H1 (cell line): ENCODE measurements around the gene SYNJ2. TPM values are rescaled to one million over a fixed set of nuclear protein-coding genes. Genes with fewer than 3 reads are reported as not detected.

Experiments
- CTCF ChIA-PET: fragments of 300-600 bp; sonication (Branson Sonifier 250); formaldehyde crosslinking; loops from one replicate; lab custom pipeline; 2021; ENCODE audit not compliant: partially characterized antibody; lab: Charles Lee
- POLR2A ChIA-PET: fragments of 300-600 bp; sonication (Branson Sonifier 250); formaldehyde crosslinking; loops from one replicate; lab custom pipeline; 2021; ENCODE audit warnings: inconsistent platforms; ENCODE audit not compliant: partially characterized antibody; lab: Charles Lee
- DNase-seq, 2 experiments: peaks; one replicate each; pipeline versions ENCODE4 v3.0.0 to v3.0.0-alpha.2; 2010 to 2022; ENCODE audit warnings: low spot score in 2 of 2, low read depth in 1 of 2, mixed read lengths in 1 of 2
- FAIRE-seq: peaks from 2 replicates; lab custom pipeline; 2011; peaks lifted over from hg19 to GRCh38; lab: Jason Lieb, UNC
- H2AFZ ChIP-seq: 2 replicates; pipeline ENCODE4 v1.8.1; 2012; ENCODE audit warnings: low read length, inconsistent platforms
- H2AK5ac ChIP-seq: 2 replicates; pipeline ENCODE4 v1.6.1; 2013; ENCODE audit warnings: low read depth, low read length
- H2BK120ac ChIP-seq: replicated peaks from 2 replicates; pipeline ENCODE3; 2013; ENCODE audit warnings: low read depth, low read length, inconsistent platforms
- H2BK12ac ChIP-seq: 2 replicates; pipeline ENCODE4 v1.6.1; 2013; ENCODE audit warnings: low read depth, low read length
- H2BK15ac ChIP-seq: 2 replicates; pipeline ENCODE4 v1.6.1; 2013; ENCODE audit warnings: low read length
- H2BK20ac ChIP-seq: 2 replicates; pipeline ENCODE4 v1.6.1; 2013; ENCODE audit warnings: low read length
- H2BK5ac ChIP-seq: 2 replicates; pipeline ENCODE4 v1.6.1; 2013; ENCODE audit warnings: low read depth, low read length
- H3K14ac ChIP-seq: 2 replicates; pipeline ENCODE4 v1.6.1; 2013; ENCODE audit warnings: inconsistent platforms; ENCODE audit not compliant: insufficient read length
- H3K18ac ChIP-seq: 2 replicates; pipeline ENCODE4 v1.6.1; 2013; ENCODE audit warnings: low read length; ENCODE audit errors: extremely low read depth
- H3K23ac ChIP-seq: 2 replicates; pipeline ENCODE4 v1.6.1; 2013; ENCODE audit warnings: inconsistent platforms; ENCODE audit not compliant: insufficient read length
- H3K23me2 ChIP-seq: 2 replicates; pipeline ENCODE4 v1.6.1; 2013; ENCODE audit warnings: low read depth, low read length
- H3K27ac ChIP-seq: 2 replicates; pipeline ENCODE4 v1.6.1; 2011; ENCODE audit warnings: low read depth, low read length, inconsistent platforms
- H3K27me3 ChIP-seq, 4 experiments: replicated peaks in 1 of 4; 1 replicate in 1 of 4; 2 replicates in 3 of 4; pipeline versions ENCODE4 v1.6.1 to v1.8.1; 2011 to 2013; ENCODE audit warnings: low read length in 3 of 4, mild to moderate bottlenecking in 3 of 4, inconsistent platforms in 2 of 4, mixed read lengths in 2 of 4, moderate library complexity in 1 of 4; ENCODE audit not compliant: control insufficient read depth in 3 of 4, insufficient read depth in 3 of 4; ENCODE audit errors: extremely low read depth in 1 of 4
- H3K36me3 ChIP-seq, 4 experiments: 2 replicates each; pipeline versions ENCODE4 v1.6.1 to v1.8.1; 2011 to 2013; ENCODE audit warnings: mild to moderate bottlenecking in 4 of 4, low read length in 3 of 4, moderate library complexity in 2 of 4, control low read depth in 1 of 4, inconsistent platforms in 1 of 4; ENCODE audit not compliant: insufficient read depth in 4 of 4, control insufficient read depth in 2 of 4
- H3K4ac ChIP-seq: replicated peaks from 2 replicates; pipeline ENCODE3; 2013; ENCODE audit warnings: low read length, low read depth, mixed read lengths, inconsistent platforms; ENCODE audit not compliant: insufficient read length
- H3K4me1 ChIP-seq, 4 experiments: replicated peaks in 1 of 4; 1 replicate in 1 of 4; 2 replicates in 3 of 4; pipeline versions ENCODE4 v1.6.1 to v1.8.1; 2011 to 2013; ENCODE audit warnings: low read length in 3 of 4, inconsistent platforms in 2 of 4, mixed read lengths in 1 of 4; ENCODE audit not compliant: insufficient read depth in 4 of 4, control insufficient read depth in 3 of 4
- H3K4me2 ChIP-seq, 2 experiments: 2 replicates each; pipeline versions ENCODE4 v1.6.1 to v1.8.1; 2011 to 2013; ENCODE audit warnings: low read depth in 2 of 2, low read length in 2 of 2, control low read depth in 1 of 2, inconsistent platforms in 1 of 2, mild to moderate bottlenecking in 1 of 2; ENCODE audit not compliant: insufficient read depth in 1 of 2
- H3K4me3 ChIP-seq, 4 experiments: fragments of 200-600, 300-600 bp in 1 of 4; sonication (generic), shearing (Covaris generic), sonication (Bioruptor Twin) in 1 of 4; 2 replicates each; pipeline versions ENCODE4 v1.5.1 to v1.8.1; 2011 to 2016; ENCODE audit warnings: low read length in 4 of 4, low read depth in 3 of 4, control low read depth in 2 of 4, inconsistent platforms in 2 of 4, mild to moderate bottlenecking in 2 of 4, mixed read lengths in 1 of 4, moderate library complexity in 1 of 4; ENCODE audit not compliant: insufficient read depth in 2 of 4; ENCODE audit errors: extremely low read depth in 1 of 4
- H3K56ac ChIP-seq: replicated peaks from 2 replicates; pipeline ENCODE3; 2013; ENCODE audit warnings: low read depth, mild to moderate bottlenecking, mixed read lengths, low read length, inconsistent platforms; ENCODE audit not compliant: insufficient read length
- H3K79me1 ChIP-seq: 2 replicates; pipeline ENCODE4 v1.6.1; 2013; ENCODE audit warnings: low read depth, low read length, control low read depth
- H3K79me2 ChIP-seq, 2 experiments: 2 replicates each; pipeline versions ENCODE4 v1.6.1 to v1.8.1; 2012 to 2013; ENCODE audit warnings: low read length in 2 of 2, mild to moderate bottlenecking in 2 of 2, inconsistent platforms in 1 of 2; ENCODE audit not compliant: insufficient read depth in 2 of 2, control insufficient read depth in 1 of 2
- H3K9ac ChIP-seq, 4 experiments: replicated peaks in 1 of 4; 1 replicate in 1 of 4; 2 replicates in 3 of 4; pipeline versions ENCODE4 v1.6.1 to v1.8.1; 2011 to 2013; ENCODE audit warnings: low read depth in 3 of 4, low read length in 3 of 4, control low read depth in 2 of 4, mild to moderate bottlenecking in 2 of 4, moderate library complexity in 2 of 4, inconsistent platforms in 1 of 4; ENCODE audit errors: extremely low read depth in 1 of 4
- H3K9me3 ChIP-seq, 2 experiments: 2 replicates each; pipeline versions ENCODE4 v1.6.1 to v1.8.1; 2012 to 2013; ENCODE audit warnings: mild to moderate bottlenecking in 2 of 2, moderate library complexity in 2 of 2, control low read depth in 1 of 2, inconsistent platforms in 1 of 2, low read depth in 1 of 2, low read length in 1 of 2, mixed read lengths in 1 of 2; ENCODE audit not compliant: insufficient read depth in 2 of 2
- H4K20me1 ChIP-seq, 2 experiments: replicated peaks in 1 of 2; 2 replicates each; pipeline versions ENCODE3 to v1.8.1; 2011 to 2013; ENCODE audit warnings: inconsistent platforms in 2 of 2, low read length in 2 of 2, mild to moderate bottlenecking in 1 of 2; ENCODE audit not compliant: insufficient read depth in 2 of 2, control insufficient read depth in 1 of 2
- H4K5ac ChIP-seq: 2 replicates; pipeline ENCODE4 v1.6.1; 2013; ENCODE audit warnings: low read length, low read depth, mixed read lengths, inconsistent platforms; ENCODE audit not compliant: insufficient read length
- H4K8ac ChIP-seq: 2 replicates; pipeline ENCODE4 v1.8.0; 2013; ENCODE audit warnings: mild to moderate bottlenecking, moderate library complexity, low read length, inconsistent platforms; ENCODE audit not compliant: insufficient read depth; ENCODE audit errors: extremely low read depth
- H4K91ac ChIP-seq: replicated peaks from 2 replicates; pipeline ENCODE3; 2013; ENCODE audit warnings: low read length, mixed read lengths, inconsistent platforms; ENCODE audit not compliant: insufficient read length
- CBX8 ChIP-seq: fragments of 300-800, 300-1000 bp; sonication (generic); IDR thresholded peaks from 2 replicates; pipeline ENCODE4 v1.7.1; 2016; ENCODE audit warnings: low read depth, low read length, borderline replicate concordance
- POU5F1 ChIP-seq: IDR thresholded peaks from 2 replicates; pipeline ENCODE4 v1.6.1; 2011; ENCODE audit warnings: low read depth, mild to moderate bottlenecking, low read length, moderate library complexity
- WGBS, 2 experiments: shearing (Covaris generic) in 1 of 2; methylation state at CpG; one replicate each; pipeline versions ENCODE4 v1.1.6 to v1.1.7; 2013 to 2015; ENCODE audit warnings: low lambda C conversion rate in 2 of 2, mixed read lengths in 2 of 2, inconsistent platforms in 1 of 2, low coverage in 1 of 2, missing lambda C conversion rate in 1 of 2; ENCODE audit not compliant: insufficient replicate concordance in 2 of 2, insufficient coverage in 1 of 2, insufficient read length in 1 of 2; ENCODE audit errors: extremely low coverage in 1 of 2, missing lambda C conversion rate in 1 of 2; 5-methylcytosine and 5-hydroxymethylcytosine counted together
- polyA plus RNA-seq, 7 experiments: library from polyadenylated mRNA; depleted of rRNA in 3 of 7; stranded (reverse) in 5 of 7; unstranded in 2 of 7; fragments of >200 nt in 5 of 7; fragments of 200-250 nt in 2 of 7; gene quantifications; 1 replicate in 5 of 7; 2 replicates in 1 of 7; 4 replicates in 1 of 7; pipeline versions ENCODE4 v1.2.1 to v1.2.3, GENCODE V29; 2011 to 2013; ENCODE audit warnings: missing spikeins in 2 of 7, mixed read lengths in 2 of 7
- total RNA-seq: library from RNA; stranded (reverse); fragmentation: NEBNext Ultra II Directional; extraction: Animal tissue kit (Norgen Biotek cat#: 25700); gene quantifications from 2 replicates; pipeline ENCODE4 v1.2.1, GENCODE V29; 2021

Gene SYNJ2
- total and polyA plus RNA-seq, 2 of the 8 experiments (the other 6 are each of a cell fraction or from before 2014, with no cell fraction given): 3.7 to 13.9 TPM

- Histone ChIP-seq H3K4me3 (no peak overlapping the region), H2BK12ac (0 out of 2 replicates have a peak overlapping the region, but pooled peaks have one; percentile 68), H4K20me1 (no peaks in the 10 kb centered on the region), H3K36me3 (no peaks in the 10 kb centered on the region), H4K5ac (no peak overlapping the region), H3K27me3 (no peaks in the 10 kb centered on the region), H3K23ac (no peak overlapping the region), H2BK120ac (no peak overlapping the region), H3K9me3 (no peaks in the 10 kb centered on the region), H3K27ac (no peak overlapping the region), H3K79me2 (peaks cover 0 to 35% of the 10 kb centered on the region in 2 experiments; a peak in 2 of 4 replicates), H4K91ac (no peak overlapping the region), H3K23me2 (no peaks in the 10 kb centered on the region), H2AFZ (no peak overlapping the region), H4K8ac (no peak overlapping the region), H2BK15ac (no peak overlapping the region), H2BK20ac (no peak overlapping the region), H3K18ac (no peak overlapping the region; the same call in 1 of the 2 replicates), H3K14ac (no peak overlapping the region), H2BK5ac (peak overlapping the region; percentile 60; the same call in 1 of the 2 replicates), H2AK5ac (peak overlapping the region; percentile 48), H3K79me1 (peaks cover 3% of the 10 kb centered on the region), H3K9ac (no peak overlapping the region), H3K56ac (no peak overlapping the region), H3K4ac (no peak overlapping the region), H3K4me2 (no peak overlapping the region; a peak in 1 of 4 replicates), H3K4me1 (peaks cover 6 to 18% (median 14%) of the 10 kb centered on the region in 4 experiments)
- 83% methylated on average over 15 of the region's 15 CpGs; no CpG with 5 or more reads in 1 of the 2 experiments for WGBS, 2 experiments
- no peak for FAIRE-seq
- ChIA-PET CTCF (interaction anchor here (0.6 to 1.4 kb wide), 6 partner anchors 11 to 152 kb away, joined by 3 to 8 read pairs (median 3); no protein-coding TSS in a partner anchor), POLR2A (interaction anchor here (0.7 to 2.3 kb wide), 4 partner anchors 9 to 50 kb away, joined by 3 to 12 read pairs (median 3); partner anchors contain the start of gene SYNJ2)
- DNase-seq: no peak
- no peak for TF ChIP-seq CBX8
- no peak for TF ChIP-seq POU5F1
Observed at GRCh38 chr6:157990321-157991066, 8.8 kb downstream of the SYNJ2 start.
